NB4 (cell line): Measurements from ENCODE around the gene ANKH.

Experiments used
- DNase-seq: peaks from one replicate; pipeline ENCODE4 v3.0.0; 2010; ENCODE audit warnings: low read depth
- H3K4me3 ChIP-seq: one replicate; pipeline ENCODE4 v1.5.1; 2011; ENCODE audit warnings: mild to moderate bottlenecking, low read depth, low read length, moderate library complexity
- MYC ChIP-seq: IDR thresholded peaks from 2 replicates; pipeline ENCODE4 v1.6.1; 2011; ENCODE audit warnings: low read depth, low read length
- POLR2A ChIP-seq: IDR thresholded peaks from 2 replicates; pipeline ENCODE4 v1.6.1; 2011; ENCODE audit warnings: mild to moderate bottlenecking; ENCODE audit not compliant: insufficient read length; ENCODE audit errors: extremely low read depth
- TF ChIP-seq, protein P1 (sequence below): IDR thresholded peaks from one replicate; pipeline ENCODE4 v1.5.1; 2012; ENCODE audit warnings: low read depth, low read length
- TF ChIP-seq, protein P2 (sequence below): IDR thresholded peaks from 2 replicates; pipeline ENCODE4 v1.6.1; 2011; ENCODE audit warnings: low read depth, low read length

Gene ANKH

DNA sequence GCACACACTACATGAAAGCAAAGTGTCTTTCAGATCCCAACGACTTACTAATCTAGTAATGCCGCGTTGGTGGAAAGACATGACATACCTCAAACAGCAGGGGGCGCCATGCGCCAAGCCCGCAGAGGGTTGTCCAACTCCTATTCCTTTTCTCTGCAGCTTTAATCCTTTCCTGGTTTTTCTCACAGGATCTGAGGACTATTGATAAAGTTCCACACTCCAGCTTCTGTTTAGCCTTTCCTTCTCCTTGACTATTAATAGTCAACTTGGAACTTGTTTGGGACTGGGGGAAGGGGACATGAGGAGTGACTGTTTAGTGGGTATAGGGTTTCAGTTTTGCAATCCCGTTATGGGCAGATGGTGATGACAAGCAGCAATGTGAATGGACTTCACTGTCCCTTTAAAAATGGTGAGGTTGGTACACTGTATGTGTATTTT is 144.1 kb downstream of the ANKH start:
- TF ChIP-seq MYC (peak; percentile 72), POLR2A (no peak)
- TF ChIP-seq, protein P1, sequence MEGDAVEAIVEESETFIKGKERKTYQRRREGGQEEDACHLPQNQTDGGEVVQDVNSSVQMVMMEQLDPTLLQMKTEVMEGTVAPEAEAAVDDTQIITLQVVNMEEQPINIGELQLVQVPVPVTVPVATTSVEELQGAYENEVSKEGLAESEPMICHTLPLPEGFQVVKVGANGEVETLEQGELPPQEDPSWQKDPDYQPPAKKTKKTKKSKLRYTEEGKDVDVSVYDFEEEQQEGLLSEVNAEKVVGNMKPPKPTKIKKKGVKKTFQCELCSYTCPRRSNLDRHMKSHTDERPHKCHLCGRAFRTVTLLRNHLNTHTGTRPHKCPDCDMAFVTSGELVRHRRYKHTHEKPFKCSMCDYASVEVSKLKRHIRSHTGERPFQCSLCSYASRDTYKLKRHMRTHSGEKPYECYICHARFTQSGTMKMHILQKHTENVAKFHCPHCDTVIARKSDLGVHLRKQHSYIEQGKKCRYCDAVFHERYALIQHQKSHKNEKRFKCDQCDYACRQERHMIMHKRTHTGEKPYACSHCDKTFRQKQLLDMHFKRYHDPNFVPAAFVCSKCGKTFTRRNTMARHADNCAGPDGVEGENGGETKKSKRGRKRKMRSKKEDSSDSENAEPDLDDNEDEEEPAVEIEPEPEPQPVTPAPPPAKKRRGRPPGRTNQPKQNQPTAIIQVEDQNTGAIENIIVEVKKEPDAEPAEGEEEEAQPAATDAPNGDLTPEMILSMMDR, result peak; percentile 94
- TF ChIP-seq, protein P2, sequence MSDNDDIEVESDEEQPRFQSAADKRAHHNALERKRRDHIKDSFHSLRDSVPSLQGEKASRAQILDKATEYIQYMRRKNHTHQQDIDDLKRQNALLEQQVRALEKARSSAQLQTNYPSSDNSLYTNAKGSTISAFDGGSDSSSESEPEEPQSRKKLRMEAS, result peak; percentile 78
- DNase-seq, result peak; percentile 79
- no peak overlapping the region for H3K4me3 ChIP-seq

DNA sequence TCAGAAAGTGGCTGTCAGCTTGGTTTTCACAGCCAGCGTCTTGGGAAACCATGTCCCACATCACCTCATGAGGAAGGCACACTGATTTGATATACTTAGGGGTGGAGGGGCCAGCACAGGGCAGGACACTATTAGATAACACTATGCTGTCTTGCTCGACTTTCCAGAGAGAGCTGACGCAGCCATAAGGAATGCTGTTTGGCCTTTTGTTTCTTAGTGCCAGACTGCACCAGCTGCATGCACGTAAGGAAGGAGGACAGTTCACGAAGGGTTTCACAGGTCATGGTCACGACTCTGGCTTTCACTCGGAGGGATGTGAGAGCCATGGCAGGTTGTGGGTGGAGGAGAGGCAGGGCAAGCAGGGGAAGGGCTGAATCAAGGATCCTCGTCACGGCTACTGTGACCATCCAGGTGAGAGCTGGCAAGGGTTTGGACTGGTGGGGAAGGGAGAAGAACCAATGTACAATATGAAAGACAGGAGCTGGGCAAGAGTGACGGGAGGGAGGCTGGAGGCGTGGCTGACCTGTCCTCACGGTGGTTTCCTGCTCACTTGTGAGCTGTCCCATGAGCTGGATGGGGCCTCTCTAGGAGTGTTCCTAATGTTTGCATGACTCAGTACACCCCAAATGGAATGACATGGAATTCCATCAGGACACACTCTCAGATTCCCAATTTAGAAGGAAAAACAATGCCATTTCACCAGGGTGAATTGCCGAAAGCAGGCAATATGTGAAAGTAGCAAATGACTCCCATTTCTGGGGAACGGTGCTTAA is 145.3 kb downstream of the ANKH start:
- no peak for DNase-seq
- H3K4me3 ChIP-seq, result no peak overlapping the region
- TF ChIP-seq, protein P2, result no peak
- TF ChIP-seq POLR2A (no peak), MYC (no peak)
- TF ChIP-seq, protein P1, result no peak

DNA sequence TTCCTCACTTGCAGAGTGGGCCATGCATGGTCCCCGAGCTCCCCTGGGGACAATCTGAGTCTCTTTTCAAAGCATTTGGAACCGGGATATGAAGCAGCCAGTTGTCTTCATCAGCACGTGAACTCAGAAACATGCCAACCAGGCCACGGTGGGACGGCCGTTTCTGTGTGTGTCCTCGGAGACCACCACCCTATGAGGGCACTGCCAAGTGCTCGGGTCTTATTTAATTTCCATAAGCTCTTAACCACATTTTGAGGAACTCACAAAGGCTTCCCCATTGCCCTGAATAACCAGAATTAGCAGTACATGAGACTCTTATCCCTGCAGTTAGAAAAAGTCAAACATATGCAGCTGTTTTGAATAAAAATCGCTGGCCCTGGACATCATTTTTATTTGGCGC is 146.9 kb downstream of the ANKH start:
- DNase-seq, result peak; percentile 48
- H3K4me3 ChIP-seq, result no peak overlapping the region
- TF ChIP-seq MYC (no peak), POLR2A (no peak)
- TF ChIP-seq, protein P2, result no peak
- TF ChIP-seq, protein P1, result no peak

DNA sequence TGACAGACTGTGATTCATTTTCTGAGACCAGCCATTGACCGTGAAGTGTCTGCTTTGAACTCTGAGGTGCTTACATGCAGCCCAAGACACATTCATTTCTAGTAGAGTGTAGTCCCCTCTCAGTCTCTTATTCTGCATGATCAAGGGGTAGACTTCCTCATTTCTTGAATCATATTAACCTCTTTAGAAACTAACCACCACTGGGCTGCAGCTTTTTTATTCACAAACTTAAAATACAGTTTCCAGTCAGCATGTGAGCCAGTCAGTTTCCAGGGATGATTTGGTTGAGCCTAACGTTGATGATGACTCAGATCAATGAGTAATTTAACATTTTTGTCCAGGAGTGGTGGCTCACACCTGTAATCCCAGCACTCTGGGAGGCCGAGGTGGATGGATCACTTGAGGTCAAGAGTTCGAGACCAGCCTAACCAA is 147.9 kb downstream of the ANKH start:
- peak; percentile 48 for DNase-seq
- H3K4me3 ChIP-seq, result no peak overlapping the region
- TF ChIP-seq MYC (no peak), POLR2A (no peak)
- TF ChIP-seq, protein P1, result no peak
- TF ChIP-seq, protein P2, result no peak

DNA sequence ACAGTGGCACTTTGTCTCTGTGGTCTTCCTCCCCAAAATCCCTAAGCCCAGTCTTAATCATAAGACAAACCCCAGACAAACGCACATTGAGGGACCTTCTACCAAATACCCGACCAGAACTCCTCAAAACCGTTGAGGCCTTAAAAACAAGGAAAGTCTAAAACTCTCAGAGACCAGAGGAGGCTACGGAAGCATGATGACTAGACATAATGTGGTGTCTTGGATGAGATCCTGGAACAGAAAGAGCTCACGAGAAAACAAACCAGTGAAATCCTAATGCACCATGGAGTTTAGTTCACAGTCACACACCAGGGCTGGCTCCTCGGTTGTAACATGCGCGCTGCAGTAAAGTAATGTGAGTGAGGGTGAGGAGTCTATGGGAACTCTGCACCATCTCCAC is 148.7 kb downstream of the ANKH start:
- no peak overlapping the region for H3K4me3 ChIP-seq
- TF ChIP-seq MYC, result no peak
- no peak for DNase-seq

DNA sequence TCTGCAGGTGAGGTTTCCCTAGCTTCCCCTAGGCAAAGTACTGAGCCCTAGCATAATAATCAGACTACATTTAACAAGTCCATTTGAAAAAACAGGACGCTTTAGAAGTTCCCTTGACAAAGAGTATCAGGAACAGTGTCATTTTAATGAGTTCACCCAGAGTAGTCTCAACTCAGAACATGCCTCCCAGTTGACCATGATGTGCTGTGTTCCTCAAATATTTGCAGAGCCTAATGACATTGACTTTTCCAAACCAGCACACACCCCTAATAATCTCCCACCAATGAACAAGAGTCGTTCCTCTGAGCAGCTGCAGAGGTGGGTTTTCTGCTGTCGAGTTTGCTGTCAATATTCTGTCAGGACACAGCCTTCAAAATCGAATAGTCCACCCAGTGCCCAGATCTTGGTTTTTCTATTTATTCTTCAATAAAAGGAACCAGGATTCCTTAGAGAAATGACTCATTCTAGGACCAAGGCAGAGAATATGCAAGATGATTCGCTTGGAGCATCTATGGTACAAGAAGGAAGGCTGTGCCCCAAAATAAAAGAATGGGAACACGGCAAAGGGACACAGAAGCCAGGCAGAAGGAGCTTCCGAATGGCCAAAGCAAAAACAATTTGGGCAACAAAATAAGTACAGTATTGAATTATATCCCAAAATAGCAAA is 149.5 kb downstream of the ANKH start:
- no peak overlapping the region for H3K4me3 ChIP-seq
- no peak for DNase-seq
- TF ChIP-seq, protein P2, result no peak
- TF ChIP-seq MYC, result no peak
- TF ChIP-seq POLR2A, result no peak
- TF ChIP-seq, protein P1, result no peak
